PC-9 (cell line): ENCODE results near the gene EFCAB11.

Experiments used
- CTCF ChIP-seq: fragments of 200-600 bp; sonication (generic); conservative IDR thresholded peaks from 2 replicates; pipeline ENCODE4 v1.6.1; 2017; ENCODE audit warnings: mixed run types, antibody characterized with exemption, mild to moderate bottlenecking, moderate library complexity
- EZH2 ChIP-seq: fragments of 200-600 bp; sonication (generic); IDR thresholded peaks from 2 replicates; pipeline ENCODE4 v1.8.0; 2017; ENCODE audit warnings: antibody characterized with exemption, low read depth

DNA sequence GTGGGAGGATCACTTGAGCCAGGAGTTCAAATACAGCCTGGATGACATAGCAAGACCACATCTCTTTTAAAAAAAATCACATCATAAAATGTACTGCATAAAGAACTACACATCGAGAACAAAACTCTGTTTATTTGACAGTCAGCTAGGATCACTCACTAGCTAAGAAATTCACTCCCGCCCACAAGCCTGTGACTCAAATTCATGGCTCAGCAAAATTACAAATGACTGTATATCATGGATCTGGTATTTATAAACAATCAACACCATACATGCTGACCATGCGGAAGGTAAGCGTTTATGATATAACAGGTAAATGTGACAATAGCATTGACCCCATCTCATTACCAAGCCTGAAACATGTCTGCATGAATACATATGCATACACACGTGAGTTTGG, 206.5 kb downstream of the EFCAB11 start:
- TF ChIP-seq CTCF (no peak), EZH2 (no peak)
